WTC11 (cell line): ENCODE measurements around the gene CDK18. TPM values are rescaled to one million over a fixed set of nuclear protein-coding genes. Genes with fewer than 3 reads are reported as not detected.

Experiments used
- ATAC-seq: fragments of 200-7000 bp; cut with Tn5 transposase; 2 replicates; pipeline ENCODE4 v1.10.0; 2021; ENCODE audit warnings: mild to moderate bottlenecking, moderate library complexity
- CTCF ChIA-PET: fragments of 300-600 bp; sonication (Branson Sonifier 250); formaldehyde crosslinking; loops from one replicate; lab custom pipeline; 2021; ENCODE audit warnings: antibody characterized with exemption; lab: Charles Lee
- POLR2A ChIA-PET: fragments of 350-600 bp; sonication (Branson Sonifier 250); formaldehyde crosslinking; loops from one replicate; lab custom pipeline; 2021; ENCODE audit warnings: antibody characterized with exemption; lab: Charles Lee
- DNase-seq: peaks from one replicate; pipeline ENCODE4 v3.0.0; 2021; ENCODE audit warnings: low spot score
- H3K27ac Mint-ChIP-seq: 2 replicates; pipeline ENCODE4 v1.8.0; 2021; ENCODE audit warnings: mixed read lengths
- H3K27me3 Mint-ChIP-seq: 2 replicates; pipeline ENCODE4 v1.8.0; 2021; ENCODE audit warnings: low read depth, mild to moderate bottlenecking, moderate library complexity, mixed read lengths
- H3K36me3 Mint-ChIP-seq: 2 replicates; pipeline ENCODE4 v1.8.0; 2021; ENCODE audit warnings: mixed read lengths
- H3K4me1 Mint-ChIP-seq: 2 replicates; pipeline ENCODE4 v1.8.0; 2022; ENCODE audit warnings: mixed read lengths
- H3K4me3 Mint-ChIP-seq: 2 replicates; pipeline ENCODE4 v1.8.0; 2021; ENCODE audit warnings: mild to moderate bottlenecking, moderate library complexity, mixed read lengths
- H3K9me3 Mint-ChIP-seq: 2 replicates; pipeline ENCODE4 v1.8.0; 2021; ENCODE audit warnings: mixed read lengths
- ARID4B ChIP-seq: sonication (generic); formaldehyde crosslinking; IDR thresholded peaks from 2 replicates; pipeline ENCODE4 v1.8.0; 2023; ENCODE audit warnings: missing genetic modification reagents, mild to moderate bottlenecking, borderline replicate concordance
- ATF6 ChIP-seq: sonication (generic); formaldehyde crosslinking; IDR thresholded peaks from 2 replicates; pipeline ENCODE4 v1.8.1; 2023; ENCODE audit warnings: mild to moderate bottlenecking, missing genetic modification reagents
- E2F1 ChIP-seq: sonication (generic); formaldehyde crosslinking; IDR thresholded peaks from 2 replicates; pipeline ENCODE4 v1.8.0; 2022; ENCODE audit warnings: mild to moderate bottlenecking, missing genetic modification reagents
- FOXJ3 ChIP-seq: sonication (generic); formaldehyde crosslinking; IDR thresholded peaks from 2 replicates; pipeline ENCODE4 v1.9.0; 2021; ENCODE audit warnings: missing genetic modification reagents, mild to moderate bottlenecking, borderline replicate concordance
- FOXK1 ChIP-seq: sonication (generic); formaldehyde crosslinking; IDR thresholded peaks from 2 replicates; pipeline ENCODE4 v1.8.0; 2022; ENCODE audit warnings: mild to moderate bottlenecking, moderate library complexity, missing genetic modification reagents
- GTF2I ChIP-seq: fragments of 250-450 bp; sonication (Bioruptor Pico); conservative IDR thresholded peaks from 2 replicates; pipeline ENCODE4 v1.4.0; 2021; ENCODE audit warnings: mild to moderate bottlenecking
- JAZF1 ChIP-seq: fragments of 250-450 bp; sonication (Bioruptor Pico); IDR thresholded peaks from 2 replicates; pipeline ENCODE4 v1.9.0; 2021; ENCODE audit warnings: moderate library complexity, mild to moderate bottlenecking, inconsistent platforms
- MXD4 ChIP-seq: fragments of 250-450 bp; sonication (Bioruptor Pico); IDR thresholded peaks from 2 replicates; pipeline ENCODE4 v1.8.0; 2021; ENCODE audit warnings: mild to moderate bottlenecking, moderate library complexity, borderline replicate concordance
- NFATC4 ChIP-seq: fragments of 250-450 bp; sonication (Bioruptor Pico); IDR thresholded peaks from 2 replicates; pipeline ENCODE4 v1.9.0; 2021; ENCODE audit warnings: mild to moderate bottlenecking
- NFYB ChIP-seq: sonication (generic); formaldehyde crosslinking; conservative IDR thresholded peaks from 2 replicates; pipeline ENCODE4 v1.8.0; 2022; ENCODE audit warnings: low read depth, missing genetic modification reagents
- RORB ChIP-seq: fragments of 250-450 bp; sonication (Bioruptor Pico); IDR thresholded peaks from 2 replicates; pipeline ENCODE4 v1.9.0; 2021; ENCODE audit warnings: mild to moderate bottlenecking
- STAT6 ChIP-seq: sonication (generic); formaldehyde crosslinking; conservative IDR thresholded peaks from 2 replicates; pipeline ENCODE4 v1.8.1; 2023; ENCODE audit warnings: mild to moderate bottlenecking, low read depth, missing genetic modification reagents, moderate library complexity
- TCF7 ChIP-seq: sonication (generic); formaldehyde crosslinking; IDR thresholded peaks from 2 replicates; pipeline ENCODE4 v1.8.0; 2022; ENCODE audit warnings: mild to moderate bottlenecking, low read depth, missing genetic modification reagents, moderate library complexity
- TP53 ChIP-seq: sonication (generic); formaldehyde crosslinking; IDR thresholded peaks from 2 replicates; pipeline ENCODE4 v1.8.1; 2023; ENCODE audit warnings: mild to moderate bottlenecking, missing genetic modification reagents
- ZNF317 ChIP-seq: sonication (generic); formaldehyde crosslinking; IDR thresholded peaks from 2 replicates; pipeline ENCODE4 v1.8.1; 2023; ENCODE audit warnings: low read depth, mild to moderate bottlenecking, moderate library complexity, missing genetic modification reagents, borderline replicate concordance
- total RNA-seq: library from RNA; stranded (reverse); gene quantifications from 3 replicates; pipeline ENCODE4 v1.2.3, GENCODE V29; 2021
- TF ChIP-seq, protein P1 (sequence below): sonication (generic); formaldehyde crosslinking; IDR thresholded peaks from 2 replicates; pipeline ENCODE4 v1.8.1; 2023; ENCODE audit warnings: mild to moderate bottlenecking, missing genetic modification reagents, borderline replicate concordance
- TF ChIP-seq, protein P2 (sequence below): sonication (generic); formaldehyde crosslinking; conservative IDR thresholded peaks from 2 replicates; pipeline ENCODE4 v1.8.1; 2022; ENCODE audit warnings: mild to moderate bottlenecking, missing genetic modification reagents

CDK18 gene
- total RNA-seq, 1 experiment from 2014 or later: 71.9 TPM

GRCh38 chr1:205554026-205554811 is 49.8 kb downstream of the CDK18 start (continued):
- TF ChIP-seq FOXJ3 (no peak), TP53 (CRISPR knock-in tag) (no peak), MXD4 (CRISPR knock-in tag) (no peak), ATF6 (CRISPR knock-in tag) (no peak), JAZF1 (CRISPR knock-in tag) (no peak)

- ATAC-seq (no peak), DNase-seq (no peak)
- peaks cover 4% of the 10 kb centered on the region for H3K4me1 Mint-ChIP-seq
- no peak overlapping the region for H3K27ac Mint-ChIP-seq
- POLR2A ChIA-PET: no interaction called here
- peaks cover 53% of the 10 kb centered on the region for H3K27me3 Mint-ChIP-seq
- CTCF ChIA-PET: interaction anchor here (1.0 kb wide), 1 partner anchor 38 kb away, joined by 3 read pairs; no protein-coding TSS in a partner anchor
- peaks cover 6% of the 10 kb centered on the region for H3K36me3 Mint-ChIP-seq
- peaks cover 34% of the 10 kb centered on the region for H3K9me3 Mint-ChIP-seq
- no peak overlapping the region for H3K4me3 Mint-ChIP-seq
- no peak for TF ChIP-seq STAT6 (CRISPR knock-in tag)
- no peak for TF ChIP-seq ZNF317 (CRISPR knock-in tag)
- TF ChIP-seq RORB (CRISPR knock-in tag): no peak
- TF ChIP-seq, protein P1, sequence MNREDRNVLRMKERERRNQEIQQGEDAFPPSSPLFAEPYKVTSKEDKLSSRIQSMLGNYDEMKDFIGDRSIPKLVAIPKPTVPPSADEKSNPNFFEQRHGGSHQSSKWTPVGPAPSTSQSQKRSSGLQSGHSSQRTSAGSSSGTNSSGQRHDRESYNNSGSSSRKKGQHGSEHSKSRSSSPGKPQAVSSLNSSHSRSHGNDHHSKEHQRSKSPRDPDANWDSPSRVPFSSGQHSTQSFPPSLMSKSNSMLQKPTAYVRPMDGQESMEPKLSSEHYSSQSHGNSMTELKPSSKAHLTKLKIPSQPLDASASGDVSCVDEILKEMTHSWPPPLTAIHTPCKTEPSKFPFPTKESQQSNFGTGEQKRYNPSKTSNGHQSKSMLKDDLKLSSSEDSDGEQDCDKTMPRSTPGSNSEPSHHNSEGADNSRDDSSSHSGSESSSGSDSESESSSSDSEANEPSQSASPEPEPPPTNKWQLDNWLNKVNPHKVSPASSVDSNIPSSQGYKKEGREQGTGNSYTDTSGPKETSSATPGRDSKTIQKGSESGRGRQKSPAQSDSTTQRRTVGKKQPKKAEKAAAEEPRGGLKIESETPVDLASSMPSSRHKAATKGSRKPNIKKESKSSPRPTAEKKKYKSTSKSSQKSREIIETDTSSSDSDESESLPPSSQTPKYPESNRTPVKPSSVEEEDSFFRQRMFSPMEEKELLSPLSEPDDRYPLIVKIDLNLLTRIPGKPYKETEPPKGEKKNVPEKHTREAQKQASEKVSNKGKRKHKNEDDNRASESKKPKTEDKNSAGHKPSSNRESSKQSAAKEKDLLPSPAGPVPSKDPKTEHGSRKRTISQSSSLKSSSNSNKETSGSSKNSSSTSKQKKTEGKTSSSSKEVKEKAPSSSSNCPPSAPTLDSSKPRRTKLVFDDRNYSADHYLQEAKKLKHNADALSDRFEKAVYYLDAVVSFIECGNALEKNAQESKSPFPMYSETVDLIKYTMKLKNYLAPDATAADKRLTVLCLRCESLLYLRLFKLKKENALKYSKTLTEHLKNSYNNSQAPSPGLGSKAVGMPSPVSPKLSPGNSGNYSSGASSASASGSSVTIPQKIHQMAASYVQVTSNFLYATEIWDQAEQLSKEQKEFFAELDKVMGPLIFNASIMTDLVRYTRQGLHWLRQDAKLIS (CRISPR knock-in tag): no peak
- no peak for TF ChIP-seq NFATC4 (CRISPR knock-in tag)
- no peak for TF ChIP-seq FOXK1 (CRISPR knock-in tag)
- TF ChIP-seq GTF2I (CRISPR knock-in tag): no peak
- no peak for TF ChIP-seq TCF7 (CRISPR knock-in tag)
- no peak for TF ChIP-seq ARID4B
- no peak for TF ChIP-seq NFYB (CRISPR knock-in tag)
- TF ChIP-seq ATF6 (CRISPR knock-in tag): no peak
- TF ChIP-seq, protein P2, sequence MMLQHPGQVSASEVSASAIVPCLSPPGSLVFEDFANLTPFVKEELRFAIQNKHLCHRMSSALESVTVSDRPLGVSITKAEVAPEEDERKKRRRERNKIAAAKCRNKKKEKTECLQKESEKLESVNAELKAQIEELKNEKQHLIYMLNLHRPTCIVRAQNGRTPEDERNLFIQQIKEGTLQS (CRISPR knock-in tag): no peak
- TF ChIP-seq E2F1: no peak
Measured at GRCh38 chr1:205561501-205562203, 57.2 kb downstream of the CDK18 start.
